GM23338 (cell line): ENCODE measurements around the gene RYR2. TPM values are rescaled to one million over a fixed set of nuclear protein-coding genes. Genes with fewer than 3 reads are reported as not detected.

Source experiments
- ATAC-seq: fragments of 200-7000 bp; cut with Tn5 transposase; 3 replicates; pipeline ENCODE4 v1.9.1; 2020
- DNase-seq: peaks from one replicate; pipeline ENCODE4 v3.0.0-alpha.2; 2015; ENCODE audit warnings: low spot score
- H2AFZ ChIP-seq: fragments of 200-600 bp; sonication (generic); 2 replicates; pipeline ENCODE4 v1.8.0; 2016; ENCODE audit warnings: antibody characterized with exemption, mild to moderate bottlenecking, moderate library complexity
- H3F3A ChIP-seq: fragments of 200-600 bp; sonication (generic); replicated peaks from 2 replicates; pipeline ENCODE4 v1.8.0; 2017; ENCODE audit warnings: antibody characterized with exemption, mixed run types, low read depth
- H3K27ac ChIP-seq: fragments of 200-600 bp; sonication (generic); 2 replicates; pipeline ENCODE4 v1.6.1; 2016; ENCODE audit warnings: low read depth
- H3K27me3 ChIP-seq: fragments of 200-600 bp; sonication (generic); 2 replicates; pipeline ENCODE4 v1.8.0; 2016; ENCODE audit warnings: mild to moderate bottlenecking, mixed run types, moderate library complexity; ENCODE audit not compliant: insufficient read depth
- H3K36me3 ChIP-seq: fragments of 200-600 bp; sonication (generic); 2 replicates; pipeline ENCODE4 v1.8.0; 2016; ENCODE audit warnings: mild to moderate bottlenecking; ENCODE audit not compliant: insufficient read depth
- H3K4me1 ChIP-seq: fragments of 200-600 bp; sonication (generic); 2 replicates; pipeline ENCODE4 v1.8.0; 2016; ENCODE audit warnings: mild to moderate bottlenecking, moderate library complexity; ENCODE audit not compliant: insufficient read depth
- H3K4me2 ChIP-seq: fragments of 200-600 bp; sonication (generic); 2 replicates; pipeline ENCODE4 v1.7.1; 2017; ENCODE audit warnings: mixed run types
- H3K4me3 ChIP-seq: fragments of 200-600 bp; sonication (generic); 2 replicates; pipeline ENCODE4 v1.6.1; 2016; ENCODE audit warnings: mixed run types
- H3K79me2 ChIP-seq: fragments of 200-600 bp; sonication (generic); replicated peaks from 2 replicates; pipeline ENCODE4 v1.8.0; 2017; ENCODE audit warnings: mild to moderate bottlenecking; ENCODE audit not compliant: insufficient read depth
- H3K9me2 ChIP-seq: fragments of 200-600 bp; sonication (generic); 2 replicates; pipeline ENCODE4 v1.8.0; 2017; ENCODE audit not compliant: insufficient read depth
- H4K20me1 ChIP-seq: fragments of 200-600 bp; sonication (generic); replicated peaks from 2 replicates; pipeline ENCODE4 v1.8.0; 2017; ENCODE audit warnings: mild to moderate bottlenecking; ENCODE audit not compliant: insufficient read depth
- H3K27ac Mint-ChIP-seq: 2 replicates; pipeline ENCODE4 v1.8.0; 2020; ENCODE audit warnings: inconsistent platforms, mild to moderate bottlenecking, moderate library complexity, mixed read lengths
- H3K27me3 Mint-ChIP-seq: 3 replicates; pipeline ENCODE4 v1.8.0; 2022; ENCODE audit warnings: low read depth, mild to moderate bottlenecking, moderate library complexity, mixed read lengths, inconsistent platforms; ENCODE audit not compliant: insufficient read depth, poor library complexity
- H3K36me3 Mint-ChIP-seq: 3 replicates; pipeline ENCODE4 v1.8.0; 2021; ENCODE audit warnings: low read depth, mild to moderate bottlenecking, inconsistent platforms, moderate library complexity, mixed read lengths
- H3K4me1 Mint-ChIP-seq: 3 replicates; pipeline ENCODE4 v1.8.0; 2020; ENCODE audit warnings: mild to moderate bottlenecking, inconsistent platforms, mixed read lengths
- H3K4me3 Mint-ChIP-seq: 3 replicates; pipeline ENCODE4 v1.8.0; 2021; ENCODE audit warnings: moderate library complexity, mild to moderate bottlenecking, inconsistent platforms, mixed read lengths
- H3K9me3 Mint-ChIP-seq: 3 replicates; pipeline ENCODE4 v1.8.0; 2020; ENCODE audit warnings: moderate library complexity, mild to moderate bottlenecking, inconsistent platforms, mixed read lengths
- ETS1 ChIP-seq: IDR thresholded peaks from 2 replicates; pipeline ENCODE4 v1.6.1; 2016; ENCODE audit warnings: antibody characterized with exemption
- EZH2phosphoT487 ChIP-seq: fragments of 200-600 bp; sonication (generic); IDR thresholded peaks from one replicate; pipeline ENCODE4 v1.8.1; 2018; ENCODE audit warnings: antibody characterized with exemption; ENCODE audit not compliant: unreplicated experiment
- JUNB ChIP-seq: IDR thresholded peaks from one replicate; pipeline ENCODE4 v1.6.1; 2016; ENCODE audit warnings: antibody characterized with exemption; ENCODE audit not compliant: unreplicated experiment
- NANOG ChIP-seq: IDR thresholded peaks from 2 replicates; pipeline ENCODE4 v1.6.1; 2016; ENCODE audit warnings: antibody characterized with exemption, borderline replicate concordance
- STAT1 ChIP-seq: IDR thresholded peaks from one replicate; pipeline ENCODE4 v1.6.1; 2016; ENCODE audit warnings: antibody characterized with exemption; ENCODE audit not compliant: unreplicated experiment
- ZNF462 ChIP-seq: fragments of 250-450 bp; sonication (Bioruptor Pico); IDR thresholded peaks from 2 replicates; pipeline ENCODE4 v1.5.0; 2020; ENCODE audit warnings: mild to moderate bottlenecking, moderate library complexity
- polyA plus RNA-seq: library from polyadenylated mRNA; unstranded; fragments of >200 nt; fragmentation: Nextera tagmentation; extraction: Ambion mirVana; gene quantifications from 2 replicates; pipeline ENCODE4 v1.2.1, GENCODE V29; 2016
- total RNA-seq: library from RNA; depleted of rRNA; stranded (reverse); fragments of >200 nt; shearing (Covaris generic); gene quantifications from 2 replicates; pipeline ENCODE4 v1.2.3, GENCODE V29; 2014
- TF ChIP-seq, protein P1 (sequence below), 2 experiments: fragments of 200-600 bp in 1 of 2; sonication (generic) in 1 of 2; conservative IDR thresholded peaks; 2 replicates each; pipeline versions ENCODE4 v1.5.1 to v1.6.1; 2016 to 2017; ENCODE audit warnings: antibody characterized with exemption in 2 of 2, low read depth in 2 of 2, mild to moderate bottlenecking in 2 of 2, moderate library complexity in 1 of 2

The RYR2 gene
- total and polyA plus RNA-seq, 2 experiments from 2014 or later = 8.9 to 10.0 TPM

DNA sequence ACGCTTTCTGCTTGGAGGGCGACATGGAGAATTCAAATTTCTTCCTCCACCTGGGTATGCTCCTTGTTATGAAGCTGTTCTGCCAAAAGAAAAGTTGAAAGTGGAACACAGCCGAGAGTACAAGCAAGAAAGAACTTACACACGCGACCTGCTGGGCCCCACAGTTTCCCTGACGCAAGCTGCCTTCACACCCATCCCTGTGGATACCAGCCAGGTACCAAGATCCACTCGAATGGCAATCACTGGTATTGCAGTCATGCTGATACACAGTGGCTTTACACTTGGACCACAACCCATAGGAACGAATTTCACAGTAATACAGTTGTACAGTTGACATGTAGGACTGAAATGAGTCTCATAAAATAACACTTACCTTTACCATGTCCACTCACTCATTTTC, 461.3 kb downstream of the RYR2 start (continued):
- no peak for TF ChIP-seq ZNF462
- no peak for TF ChIP-seq STAT1

DNA sequence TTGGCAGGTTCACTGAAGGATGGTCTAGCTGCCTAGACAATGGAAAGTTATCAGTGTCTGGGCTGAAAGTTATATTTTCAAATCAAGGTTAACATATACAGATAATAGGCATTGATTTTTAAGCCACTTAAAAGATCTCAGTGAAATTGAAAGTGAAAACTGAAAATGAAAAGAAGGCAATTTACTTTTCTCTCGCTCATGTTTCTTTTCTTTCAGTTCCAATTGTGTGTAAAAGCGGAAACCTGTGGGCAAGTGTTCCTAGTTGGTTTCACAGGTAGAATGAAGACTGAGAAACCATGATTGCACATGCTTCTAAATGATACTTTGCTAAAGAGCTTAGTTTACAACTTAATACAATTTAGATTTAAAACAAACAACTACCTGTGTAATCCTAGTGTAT, 465.0 kb downstream of the RYR2 start:
- no peak overlapping the region for H2AFZ ChIP-seq
- no peak overlapping the region for H3K27ac ChIP-seq
- H3K36me3 Mint-ChIP-seq = no peaks in the 10 kb centered on the region
- no peaks in the 10 kb centered on the region for H3K27me3 Mint-ChIP-seq
- no peaks in the 10 kb centered on the region for H3K36me3 ChIP-seq
- DNase-seq (no peak), ATAC-seq (no peak)
- H3K4me2 ChIP-seq = no peak overlapping the region
- no peaks in the 10 kb centered on the region for H3K9me2 ChIP-seq
- no peaks in the 10 kb centered on the region for H3K79me2 ChIP-seq
- no peaks in the 10 kb centered on the region for H3K4me1 ChIP-seq
- H4K20me1 ChIP-seq = no peaks in the 10 kb centered on the region
- no peaks in the 10 kb centered on the region for H3K4me1 Mint-ChIP-seq
- no peak overlapping the region for H3K27ac Mint-ChIP-seq
- no peaks in the 10 kb centered on the region for H3K27me3 ChIP-seq
- H3K4me3 Mint-ChIP-seq = no peak overlapping the region
- no peaks in the 10 kb centered on the region; the same call in 2 of the 3 replicates for H3K9me3 Mint-ChIP-seq
- H3K4me3 ChIP-seq = no peak overlapping the region
- H3F3A ChIP-seq = no peaks in the 10 kb centered on the region
- no peak for TF ChIP-seq JUNB
- no peak for TF ChIP-seq ETS1
- TF ChIP-seq, protein P1, sequence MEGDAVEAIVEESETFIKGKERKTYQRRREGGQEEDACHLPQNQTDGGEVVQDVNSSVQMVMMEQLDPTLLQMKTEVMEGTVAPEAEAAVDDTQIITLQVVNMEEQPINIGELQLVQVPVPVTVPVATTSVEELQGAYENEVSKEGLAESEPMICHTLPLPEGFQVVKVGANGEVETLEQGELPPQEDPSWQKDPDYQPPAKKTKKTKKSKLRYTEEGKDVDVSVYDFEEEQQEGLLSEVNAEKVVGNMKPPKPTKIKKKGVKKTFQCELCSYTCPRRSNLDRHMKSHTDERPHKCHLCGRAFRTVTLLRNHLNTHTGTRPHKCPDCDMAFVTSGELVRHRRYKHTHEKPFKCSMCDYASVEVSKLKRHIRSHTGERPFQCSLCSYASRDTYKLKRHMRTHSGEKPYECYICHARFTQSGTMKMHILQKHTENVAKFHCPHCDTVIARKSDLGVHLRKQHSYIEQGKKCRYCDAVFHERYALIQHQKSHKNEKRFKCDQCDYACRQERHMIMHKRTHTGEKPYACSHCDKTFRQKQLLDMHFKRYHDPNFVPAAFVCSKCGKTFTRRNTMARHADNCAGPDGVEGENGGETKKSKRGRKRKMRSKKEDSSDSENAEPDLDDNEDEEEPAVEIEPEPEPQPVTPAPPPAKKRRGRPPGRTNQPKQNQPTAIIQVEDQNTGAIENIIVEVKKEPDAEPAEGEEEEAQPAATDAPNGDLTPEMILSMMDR (conservative IDR thresholded peaks at IDR 0.05; ENCODE audit: low read depth in 2 of 2) = no peak
- no peak for TF ChIP-seq ZNF462
- no peak for TF ChIP-seq STAT1
- TF ChIP-seq NANOG = no peak
- no peak for TF ChIP-seq EZH2phosphoT487
